ENCODE results near the gene SUGP1.

DNA sequence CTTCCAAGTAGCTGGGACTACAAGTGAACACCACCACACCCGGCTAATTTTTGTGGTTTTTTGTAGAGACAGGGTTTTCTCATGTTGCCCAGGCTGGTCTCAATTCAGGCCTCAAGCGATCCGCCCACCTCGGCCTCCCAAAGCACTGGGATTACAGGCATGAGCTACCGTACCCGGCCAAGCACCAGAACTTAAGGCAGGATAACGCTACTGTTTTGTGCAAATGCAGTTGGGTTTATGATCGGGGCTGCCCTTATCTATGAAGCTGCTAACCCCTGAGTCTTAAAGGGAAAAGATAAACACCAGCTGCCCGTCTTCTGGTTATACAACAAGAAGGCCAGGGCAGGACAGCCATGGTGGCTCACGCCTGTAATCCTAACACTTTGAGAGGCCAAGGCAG lies 34.6 kb downstream of the SUGP1 start:
- TF ChIP-seq POLR2A (IDR thresholded peaks at IDR 0.05; ENCODE audit: low read depth, low read length) (no peak), POLR2AphosphoS5 (IDR thresholded peaks at IDR 0.05; ENCODE audit: low read depth, low read length) (no peak), TAF1 (IDR thresholded peaks at IDR 0.05; ENCODE audit: borderline replicate concordance, low read depth, low read length) (no peak)
